SHP77 (cell line): ENCODE measurements around the gene FOXN3.
"Not testable (repeated sequence)": the region's sequence is repeated elsewhere in the genome, so short reads cannot be mapped to it uniquely, and the experiment has no call there.

ENCODE experiments used
- DNase-seq, 2 experiments: peaks; one replicate each; lab custom pipeline; 2025; lab: John Stamatoyannopoulos, UW

Gene FOXN3

DNA sequence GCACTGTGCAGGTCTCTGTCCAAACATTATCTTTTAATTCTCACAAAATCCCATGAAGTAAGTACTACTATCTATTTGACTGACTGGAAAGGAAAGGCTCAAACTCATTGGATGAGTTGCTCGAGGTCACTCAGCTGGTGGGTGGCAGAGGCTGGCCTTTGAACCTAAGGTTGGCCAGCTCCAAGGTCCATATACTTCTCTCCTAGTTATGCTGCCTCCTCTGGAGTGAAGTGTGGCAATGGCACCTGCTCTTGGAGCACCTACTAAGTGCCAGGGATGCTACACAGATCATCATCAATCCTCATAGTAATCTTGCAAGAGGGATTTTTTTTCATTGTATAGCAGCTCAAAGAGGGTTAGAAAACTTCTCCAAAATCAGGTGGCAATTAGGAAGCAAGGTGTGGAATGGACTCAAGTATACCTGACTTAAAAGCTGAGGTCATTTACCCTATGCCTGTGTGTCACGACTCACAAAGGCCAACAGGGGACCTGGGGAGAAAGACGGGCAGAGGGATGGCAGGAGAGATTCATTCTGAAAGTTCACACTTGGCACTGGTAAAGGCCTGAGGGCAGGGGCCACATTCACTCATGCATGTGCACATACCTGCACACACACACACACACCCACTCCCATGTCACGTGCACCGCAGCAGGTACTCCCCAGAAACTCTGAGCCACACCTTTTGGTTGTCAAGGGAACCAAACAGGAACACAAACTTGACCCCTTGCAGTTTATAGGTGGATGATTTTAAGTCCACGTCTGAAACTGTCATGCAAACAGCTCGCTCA lies 146.4 kb downstream of the FOXN3 start:
- DNase-seq: no peak

DNA sequence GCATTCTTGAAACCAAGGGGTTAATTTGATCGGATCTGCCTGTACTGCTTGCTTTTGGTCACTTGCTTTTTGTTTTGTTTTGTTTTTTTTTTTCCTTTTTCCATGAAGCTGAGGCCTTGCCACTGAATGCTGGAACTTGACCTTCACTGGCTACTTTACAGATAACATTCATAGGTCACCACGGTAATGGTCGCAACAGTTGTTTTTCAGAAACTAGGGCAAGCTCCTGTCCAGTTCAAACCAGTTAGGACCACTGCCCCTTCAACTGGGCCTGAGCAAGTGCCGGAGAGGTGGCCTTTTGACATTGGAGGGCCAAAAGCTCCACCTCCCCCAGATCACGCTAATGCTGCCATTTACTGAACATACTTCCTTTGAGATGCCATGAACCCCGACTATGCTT lies 147.6 kb downstream of the FOXN3 start:
- no peak for DNase-seq

DNA sequence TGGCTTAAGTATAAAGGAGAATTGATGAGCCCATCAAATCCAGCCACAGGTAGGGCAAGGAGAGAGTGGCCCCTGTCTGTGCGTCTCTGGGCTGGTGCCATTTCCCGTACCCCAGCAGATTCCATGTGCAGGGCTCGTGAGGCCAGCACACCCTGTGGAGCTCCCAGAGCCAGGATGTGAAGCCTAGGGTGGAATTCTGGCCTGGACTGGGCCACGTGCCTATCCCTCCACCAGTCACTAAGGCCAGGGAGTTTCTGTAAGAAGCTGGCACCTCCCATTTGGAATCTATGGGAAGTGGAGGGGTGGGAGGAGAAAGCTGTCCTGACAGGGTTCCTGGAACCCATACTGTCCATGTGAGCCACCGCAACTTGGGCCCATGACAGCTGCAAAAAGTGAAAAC lies 148.5 kb downstream of the FOXN3 start:
- DNase-seq: no peak

DNA sequence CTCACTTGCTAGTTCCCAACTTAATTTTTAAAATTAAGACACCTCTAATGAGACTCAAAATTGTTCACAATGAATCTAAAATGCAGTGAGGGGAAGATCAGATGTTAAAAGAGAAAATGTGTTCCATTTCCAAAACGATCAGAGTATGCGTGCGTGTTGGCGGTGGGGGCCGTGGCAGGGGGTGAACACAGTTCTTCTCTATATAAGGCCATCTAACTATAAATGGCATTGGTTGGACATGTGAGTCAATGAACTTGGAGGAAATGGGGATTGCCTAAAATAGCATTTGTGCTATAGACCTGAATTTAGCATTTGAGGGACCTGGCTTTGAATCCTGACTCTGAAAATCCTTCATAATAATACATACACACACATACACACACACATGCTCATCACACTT lies 149.4 kb downstream of the FOXN3 start:
- DNase-seq: no peak

DNA sequence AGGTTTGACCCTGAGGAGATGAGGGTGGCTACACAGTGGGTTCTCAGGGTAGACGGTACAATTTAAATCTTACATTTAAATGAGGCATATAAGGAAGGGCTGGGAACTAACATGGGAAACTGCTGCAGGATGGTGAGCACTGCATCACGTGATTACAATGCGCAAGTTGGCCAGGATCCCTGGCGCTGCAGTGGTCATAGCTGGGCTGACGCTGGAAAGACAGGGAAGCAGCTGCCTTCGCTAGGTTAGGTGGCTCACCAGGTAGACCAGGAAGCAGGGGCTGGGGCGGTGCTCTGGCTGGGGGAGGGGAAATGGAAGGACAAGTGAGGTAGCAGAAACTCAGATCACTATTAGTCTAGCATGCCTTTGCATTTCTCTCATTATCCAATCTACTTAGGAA lies 149.9 kb downstream of the FOXN3 start:
- no peak for DNase-seq

DNA sequence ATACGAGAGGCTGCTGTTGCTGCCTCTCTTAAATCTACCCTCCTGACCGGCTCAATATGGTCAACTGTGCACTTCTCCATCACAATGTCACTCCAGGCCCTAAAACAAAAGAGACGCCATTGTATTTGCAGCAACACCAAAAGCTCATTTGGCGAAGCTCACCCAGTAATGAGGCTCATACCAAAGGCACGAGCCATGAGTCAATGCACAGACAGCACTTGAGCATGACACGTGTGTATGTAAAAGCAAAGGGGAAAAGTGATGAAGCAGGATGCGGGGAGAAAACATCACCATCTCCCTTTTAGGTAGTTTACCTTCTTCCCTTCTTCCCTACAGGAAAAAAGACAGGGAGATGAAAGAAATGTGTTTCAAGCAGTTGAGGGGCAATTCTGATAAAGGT lies 150.3 kb downstream of the FOXN3 start:
- DNase-seq: no peak

DNA sequence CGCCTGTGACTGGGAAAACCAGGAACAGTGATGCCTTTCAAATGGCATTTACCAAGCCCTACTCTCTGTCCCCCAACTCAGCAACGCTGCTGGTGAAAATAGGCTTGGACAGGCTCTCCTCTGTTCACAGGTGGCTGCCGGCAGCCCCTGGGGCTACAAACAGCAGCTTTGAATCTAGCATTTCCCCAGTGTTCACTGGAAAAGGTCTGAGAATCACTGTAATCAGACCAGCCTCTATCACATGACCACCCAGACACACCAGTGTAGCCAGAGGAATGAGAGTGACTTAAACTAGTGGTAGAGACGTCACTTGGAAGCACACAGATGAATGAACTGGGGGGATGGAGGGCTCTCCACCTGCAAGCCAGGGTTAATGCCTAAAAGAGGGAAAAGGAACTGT lies 151.8 kb downstream of the FOXN3 start:
- DNase-seq: no peak

DNA sequence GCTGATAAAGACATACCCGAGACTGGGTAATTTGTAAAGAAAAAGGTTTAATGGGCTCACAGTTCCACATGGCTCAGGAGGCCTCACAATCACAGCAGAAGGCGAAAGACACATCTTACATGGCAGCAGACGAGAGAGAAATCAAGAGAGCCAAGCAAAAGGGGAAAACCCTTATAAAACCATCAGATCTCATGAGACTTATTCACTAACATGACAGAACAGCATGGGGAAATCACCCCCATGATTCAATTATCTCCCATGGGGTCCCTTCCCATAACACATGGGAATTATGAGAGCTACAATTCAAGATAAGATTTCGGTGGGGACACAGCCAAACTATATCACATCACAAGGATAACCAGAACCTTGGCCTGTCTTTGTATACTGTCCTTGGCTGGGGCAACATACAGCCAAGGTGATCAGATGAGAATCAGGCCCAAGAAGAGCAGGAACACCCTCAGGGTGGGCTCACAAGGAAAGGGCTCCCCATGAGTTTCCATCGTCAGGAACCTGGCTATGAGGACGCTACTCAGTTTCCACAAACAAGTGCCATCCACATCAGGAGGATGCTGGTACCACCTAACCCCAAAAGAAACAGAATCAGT lies 152.7 kb downstream of the FOXN3 start:
- no peak for DNase-seq

DNA sequence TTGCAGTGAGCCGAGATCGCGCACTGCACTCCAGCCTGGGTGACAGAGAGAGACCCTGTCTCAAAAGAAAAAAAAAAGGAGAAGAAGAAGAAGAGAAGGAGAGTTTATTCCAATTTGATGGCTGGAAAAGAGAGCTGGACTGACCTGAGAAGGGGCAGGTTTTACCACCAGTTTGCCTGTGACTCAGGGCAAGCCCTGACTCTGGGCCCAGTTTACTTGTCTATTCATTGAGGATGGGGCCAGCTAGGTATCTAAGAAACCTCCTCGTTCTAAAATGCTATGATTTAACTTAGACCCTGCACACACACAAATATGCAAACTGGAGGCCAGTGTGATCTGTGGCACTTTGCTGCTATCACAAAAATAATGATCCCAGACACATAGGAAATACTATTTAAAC lies 155.0 kb downstream of the FOXN3 start:
- no peak for DNase-seq

DNA sequence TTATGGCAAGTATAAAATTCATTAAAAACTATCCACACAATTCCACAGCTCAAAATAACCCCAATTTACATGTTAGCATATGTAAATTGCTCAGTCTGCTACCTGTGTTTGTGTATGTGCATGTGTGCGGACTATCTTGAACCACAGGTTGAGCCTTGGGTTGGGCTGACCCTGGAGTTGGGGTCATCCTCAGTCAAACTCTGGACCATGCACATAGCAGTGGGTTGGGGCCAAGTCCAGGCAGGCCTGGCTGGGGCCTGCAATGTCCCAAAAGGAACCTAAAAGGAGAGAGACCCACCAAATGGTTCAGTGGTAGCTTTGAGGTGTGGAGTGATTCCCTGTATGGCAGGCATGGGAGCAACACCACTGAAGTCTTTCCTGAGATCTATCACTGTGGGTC lies 156.1 kb downstream of the FOXN3 start:
- DNase-seq: no peak

DNA sequence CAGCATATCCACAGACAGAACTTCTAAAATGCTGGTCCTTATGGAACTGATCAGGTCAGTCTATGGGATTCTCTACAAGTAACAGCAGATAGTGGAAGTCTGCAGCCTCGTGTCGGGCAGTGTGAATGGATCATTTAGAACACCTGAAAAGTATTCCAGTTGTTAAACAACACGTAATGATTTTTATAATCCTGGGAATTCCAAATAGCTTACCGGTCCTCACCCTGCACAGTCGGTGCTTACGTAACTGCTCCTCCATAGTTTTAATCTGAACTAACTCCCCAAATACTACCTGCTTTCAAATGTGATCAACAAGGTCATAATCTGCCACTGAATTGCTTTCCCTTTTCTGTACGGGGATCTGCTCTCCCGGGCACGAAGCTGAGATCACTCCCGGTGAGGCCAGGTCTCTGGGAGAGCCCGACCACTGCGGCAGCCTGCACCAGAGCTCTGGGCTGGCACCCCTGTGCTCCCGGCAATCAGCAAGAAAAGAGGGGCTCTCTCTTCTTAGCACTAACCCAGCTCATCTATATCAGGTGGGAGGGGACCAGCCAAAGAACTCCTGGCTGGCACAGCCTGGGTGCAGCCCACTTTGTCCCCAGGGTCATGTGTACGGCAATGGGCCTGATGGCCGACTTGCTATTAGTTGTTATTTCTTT lies 157.0 kb downstream of the FOXN3 start:
- no peak for DNase-seq

DNA sequence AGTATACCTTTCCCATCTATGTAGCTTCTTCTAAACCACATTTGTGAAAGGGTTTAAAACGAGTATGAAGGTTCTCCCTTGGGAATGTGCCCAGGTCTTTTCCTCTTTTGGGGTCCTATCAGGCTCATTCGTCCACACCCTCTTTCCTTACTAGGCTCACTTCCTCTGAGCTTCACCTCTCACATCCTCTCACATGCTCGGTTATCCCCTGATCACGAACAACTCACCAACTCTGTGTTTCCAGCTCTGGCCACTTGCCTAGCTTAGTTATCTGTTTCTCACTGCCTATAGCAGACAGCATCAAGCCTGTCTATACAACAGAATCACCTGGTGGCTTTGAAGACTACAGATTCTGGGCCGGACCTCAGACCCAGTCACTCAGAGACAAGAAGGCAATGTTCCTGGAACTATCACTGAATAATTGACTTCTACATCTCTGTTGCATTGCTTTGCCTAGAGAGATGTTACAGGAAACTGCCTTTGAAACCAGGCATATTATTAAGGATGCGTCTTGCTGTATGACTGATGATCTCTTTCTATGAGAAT lies 158.2 kb downstream of the FOXN3 start:
- DNase-seq: no peak

DNA sequence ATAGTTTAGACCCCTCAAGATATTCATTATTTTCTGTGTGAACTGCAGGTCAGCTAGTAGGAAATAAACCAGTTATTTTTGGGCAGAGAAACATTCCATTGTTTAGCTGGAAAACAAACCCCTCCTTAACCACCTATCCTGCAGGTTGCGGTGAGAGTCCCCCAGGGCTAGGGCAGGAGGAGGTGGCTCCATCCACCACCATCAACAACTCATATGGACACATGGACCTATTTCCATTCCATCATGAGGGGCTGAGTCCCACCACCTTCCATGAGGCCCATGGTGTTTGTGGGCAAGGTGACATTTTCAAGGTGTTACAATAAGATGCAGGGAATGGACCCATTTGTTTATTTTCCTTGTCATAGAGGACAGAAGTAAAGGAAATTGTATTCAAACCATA lies 160.1 kb downstream of the FOXN3 start:
- DNase-seq: no peak

DNA sequence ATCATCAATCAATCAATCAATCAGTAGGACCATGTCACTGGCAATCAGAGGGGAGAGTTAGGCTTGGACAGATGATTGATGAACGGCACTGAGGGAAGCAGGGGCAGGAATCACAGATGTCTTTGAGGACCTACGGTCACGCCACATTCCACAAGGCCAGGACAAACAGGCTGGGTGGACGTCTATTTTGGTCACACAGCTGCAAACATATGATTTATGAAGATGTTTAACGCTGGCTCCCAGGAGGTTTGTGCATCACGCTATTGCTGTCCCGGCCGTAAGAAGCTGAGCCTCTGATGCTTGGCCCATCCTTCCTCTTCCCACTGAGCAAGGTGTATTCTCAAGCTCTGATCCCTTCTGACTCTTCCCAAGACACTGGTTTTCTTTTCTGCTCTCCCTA lies 160.8 kb downstream of the FOXN3 start:
- no peak for DNase-seq

DNA sequence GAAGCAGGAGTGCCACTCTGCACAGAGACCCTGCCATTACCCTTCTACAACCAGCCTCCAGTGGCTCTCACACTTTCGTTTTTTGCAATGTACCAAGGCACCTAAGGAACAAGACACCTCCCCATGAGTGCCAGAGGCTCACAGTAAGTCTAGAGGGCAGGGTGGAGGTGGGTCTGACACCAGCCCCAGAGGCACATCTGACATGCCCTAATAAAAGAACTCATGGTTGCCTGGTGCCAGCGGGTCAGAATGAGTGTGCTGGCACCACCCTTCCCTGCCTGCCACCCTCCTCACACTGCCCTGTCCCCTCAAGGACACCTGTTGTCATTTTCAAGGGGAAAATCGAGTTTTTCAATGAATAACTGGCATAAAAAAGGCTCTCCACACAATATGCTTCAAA lies 161.2 kb downstream of the FOXN3 start:
- no peak for DNase-seq

DNA sequence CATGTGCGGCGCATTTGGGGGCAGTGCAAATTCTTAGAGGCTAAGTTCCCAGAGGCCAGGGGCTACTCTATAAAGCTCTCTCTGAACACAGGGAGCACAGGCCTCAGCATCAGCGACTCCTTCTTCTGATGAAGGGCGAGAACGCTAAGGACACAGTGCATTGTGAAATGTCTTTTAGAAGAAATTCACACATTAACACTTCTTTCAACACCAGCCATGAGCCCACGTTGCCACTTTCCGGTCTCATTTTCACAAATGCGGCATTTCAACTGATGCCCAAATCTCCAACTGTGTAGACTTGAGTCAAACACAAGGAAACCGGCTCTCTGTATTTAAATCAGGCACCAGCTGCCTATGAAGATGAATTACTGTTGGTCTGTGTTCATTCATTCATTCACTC lies 162.0 kb downstream of the FOXN3 start:
- DNase-seq: no peak

DNA sequence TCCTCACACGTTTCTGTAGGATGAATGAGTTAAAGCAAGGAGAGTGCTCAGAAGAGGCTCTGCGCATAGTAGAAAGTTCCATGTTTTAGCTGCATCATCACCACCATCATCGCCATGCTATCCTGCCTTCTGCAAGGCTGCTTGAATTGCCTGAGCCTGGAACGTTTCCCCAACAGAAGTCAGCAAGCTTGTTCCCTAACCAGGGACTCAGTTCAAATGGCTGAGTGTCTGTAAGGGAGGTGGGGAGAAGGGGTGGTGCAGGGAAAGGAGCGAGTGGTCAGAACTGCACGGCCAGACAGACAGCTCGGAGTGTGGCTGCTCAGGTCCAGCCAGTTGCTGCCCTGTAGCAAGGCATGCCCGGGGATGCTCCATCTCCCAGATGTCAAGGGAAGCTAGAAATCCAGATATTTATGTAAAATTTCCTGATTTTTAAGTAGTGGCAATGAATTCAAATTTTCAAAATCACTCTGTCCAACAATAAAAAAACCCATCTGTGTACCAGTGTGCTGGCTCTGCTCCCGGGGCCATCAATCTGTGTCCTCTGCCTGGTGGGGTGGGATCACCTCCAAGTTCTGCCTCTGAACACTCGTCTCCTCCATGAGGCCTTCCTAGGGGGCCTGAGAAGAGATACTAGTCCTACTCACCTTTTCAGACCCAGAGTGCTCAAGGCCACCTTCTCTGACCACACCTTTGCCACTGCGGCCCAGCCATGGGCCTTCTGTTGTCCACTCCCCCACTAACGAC lies 162.7 kb downstream of the FOXN3 start:
- DNase-seq: no peak

DNA sequence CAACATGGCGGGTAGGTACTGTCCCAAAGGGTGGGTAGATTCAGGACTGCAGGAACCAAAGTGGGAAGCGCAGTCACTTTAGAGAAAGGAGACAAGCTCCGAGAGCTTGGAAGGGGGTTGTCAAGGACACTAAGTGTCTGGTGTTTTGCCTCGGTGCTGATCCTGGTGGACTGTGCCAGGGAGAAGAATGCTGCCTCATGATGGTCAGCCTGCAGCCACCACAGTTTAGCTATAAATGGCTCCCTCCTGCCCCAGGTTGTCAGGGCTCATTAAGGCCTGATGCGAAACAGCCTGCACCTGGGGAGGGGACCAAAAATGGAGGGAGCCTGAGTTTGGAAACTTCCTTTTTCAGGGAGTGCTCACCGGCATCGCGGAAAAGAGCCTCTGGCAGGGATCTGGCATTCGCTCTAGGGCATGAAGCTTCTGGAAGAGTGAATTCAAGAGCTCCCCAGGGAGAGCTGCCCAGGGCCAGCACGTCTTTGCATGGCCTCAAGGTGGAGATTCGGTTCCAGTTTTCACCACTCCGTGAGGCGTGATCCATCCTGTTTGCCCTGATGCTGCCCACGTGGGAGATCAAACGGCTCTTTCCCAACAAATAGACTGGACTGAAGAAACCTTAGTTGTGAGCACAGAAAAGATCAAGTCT lies 164.0 kb downstream of the FOXN3 start:
- no peak for DNase-seq

DNA sequence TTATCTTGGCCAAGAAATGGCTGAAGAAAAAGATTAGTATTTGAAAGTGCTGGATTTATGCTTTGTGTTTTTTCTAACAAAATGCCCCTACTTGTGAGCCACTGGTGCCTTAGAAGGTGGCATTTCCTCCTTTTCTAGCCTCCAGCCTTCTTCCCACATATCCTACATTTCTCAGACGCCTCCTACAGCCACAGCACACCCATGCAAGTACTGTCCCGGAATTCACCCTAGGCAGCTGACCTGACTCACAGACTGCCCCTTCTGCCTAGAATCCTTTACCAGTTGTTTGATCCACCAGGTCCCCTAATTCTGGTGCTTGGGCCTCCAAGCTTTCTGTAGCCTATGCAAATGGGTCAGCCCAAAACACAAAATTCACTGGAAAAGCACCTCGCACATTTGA lies 166.0 kb downstream of the FOXN3 start:
- DNase-seq: no peak

DNA sequence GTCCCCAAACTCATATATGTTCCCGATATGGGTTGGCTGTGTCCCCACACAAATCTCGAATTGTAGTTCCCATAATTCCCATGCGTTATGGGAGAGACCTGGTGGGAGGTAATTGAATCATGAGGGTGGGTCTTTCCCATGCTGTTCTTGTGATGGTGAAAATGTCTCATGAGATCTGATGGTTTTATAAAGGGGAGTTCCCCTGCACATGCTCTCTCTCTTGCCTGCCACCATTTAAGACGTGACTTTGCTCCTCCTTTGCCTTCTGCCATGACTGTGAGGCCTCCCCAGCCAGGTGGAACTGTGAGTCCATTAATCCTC lies 166.4 kb downstream of the FOXN3 start:
- DNase-seq: not testable (repeated sequence)

DNA sequence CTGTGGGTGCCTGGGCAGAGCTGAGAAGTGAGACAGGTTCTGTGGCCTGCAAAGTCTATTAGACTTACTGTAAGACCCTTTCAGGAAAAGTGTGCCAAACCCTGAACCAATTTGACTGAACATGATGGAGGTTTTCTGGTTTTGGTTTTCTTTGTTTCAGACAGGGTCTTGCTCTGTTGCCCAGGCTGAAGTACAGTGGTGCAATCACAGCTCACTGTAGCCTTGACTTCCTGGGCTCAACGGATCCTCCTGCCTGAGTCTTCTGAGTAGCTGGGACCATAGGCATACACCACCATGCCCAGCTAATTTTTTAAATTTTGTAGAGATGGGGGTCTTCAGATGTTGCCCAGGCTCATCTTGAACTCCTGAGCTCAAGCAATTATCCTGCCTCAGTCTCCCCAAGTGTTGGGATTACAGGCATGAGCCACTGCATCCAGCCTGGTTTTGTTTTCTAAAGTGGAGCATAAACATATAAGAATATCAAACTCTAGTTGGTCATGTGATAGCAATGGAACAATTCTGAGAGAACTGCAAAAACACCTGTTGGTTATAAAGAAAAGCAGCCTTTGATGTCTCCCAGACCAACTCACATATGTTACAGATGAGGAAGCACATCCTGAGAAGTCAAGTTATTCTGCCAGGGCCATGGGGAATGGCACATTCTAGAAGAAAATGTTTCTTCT lies 166.9 kb downstream of the FOXN3 start:
- DNase-seq: no peak
